PC-3 (cell line): ENCODE measurements around the gene LTA4H. TPM values are rescaled to one million over a fixed set of nuclear protein-coding genes. Genes with fewer than 3 reads are reported as not detected.

Source experiments
- ATAC-seq: fragments of 200-7000 bp; cut with Tn5 transposase; 2 replicates; pipeline ENCODE4 v1.9.1; 2020; ENCODE audit warnings: mild to moderate bottlenecking, moderate library complexity
- Bru-seq: library from RNA; stranded (reverse); fragments of 400-500 nt; gene quantifications from one replicate; lab custom pipeline; 2021; lab: Mats Ljungman, UMichigan
- BruChase-seq, 2 experiments: library from RNA; stranded (reverse); fragments of 400-500 nt; gene quantifications; one replicate each; lab custom pipeline; 2021; lab: Mats Ljungman, UMichigan
- BruUV-seq: library from RNA; stranded (reverse); fragments of 400-500 nt; replicated peaks from 2 replicates; lab custom pipeline; 2021; lab: Mats Ljungman, UMichigan
- CTCF ChIA-PET: fragments of 300-600 bp; sonication (Branson Sonifier 250); formaldehyde crosslinking; loops from one replicate; lab custom pipeline; 2022; ENCODE audit warnings: antibody characterized with exemption; lab: Charles Lee
- POLR2A ChIA-PET: fragments of 300-600 bp; sonication (Branson Sonifier 250); formaldehyde crosslinking; loops from one replicate; lab custom pipeline; 2022; ENCODE audit warnings: antibody characterized with exemption; ENCODE audit not compliant: unreplicated experiment; lab: Charles Lee
- DNase-seq: peaks from one replicate; pipeline ENCODE4 v3.0.0-alpha.2; 2015
- H2AFZ ChIP-seq: fragments of 300-600 bp; sonication (generic); 2 replicates; pipeline ENCODE4 v1.6.0; 2016; ENCODE audit warnings: antibody characterized with exemption, low read length
- H3F3A ChIP-seq: fragments of 300-600 bp; sonication (generic); one replicate; pipeline ENCODE4 v1.6.0; 2017; ENCODE audit warnings: antibody characterized with exemption, low read length, control low read depth, mild to moderate bottlenecking; ENCODE audit not compliant: unreplicated experiment
- H3K27ac ChIP-seq: fragments of 300-600 bp; sonication (generic); 2 replicates; pipeline ENCODE4 v1.5.1; 2016; ENCODE audit warnings: mild to moderate bottlenecking, low read length
- H3K27me3 ChIP-seq: fragments of 300-600 bp; sonication (generic); 2 replicates; pipeline ENCODE4 v1.6.1; 2016; ENCODE audit warnings: low read length, mixed read lengths
- H3K36me3 ChIP-seq: fragments of 300-600 bp; sonication (generic); 2 replicates; pipeline ENCODE4 v1.6.1; 2016; ENCODE audit warnings: low read depth, mixed run types, low read length, mixed read lengths
- H3K4me1 ChIP-seq: fragments of 300-600 bp; sonication (generic); 2 replicates; pipeline ENCODE4 v1.5.1; 2016; ENCODE audit warnings: low read length; ENCODE audit not compliant: insufficient read depth
- H3K4me2 ChIP-seq: fragments of 300-600 bp; sonication (generic); 2 replicates; pipeline ENCODE4 v1.6.0; 2016; ENCODE audit warnings: low read length
- H3K4me3 ChIP-seq: fragments of 300-600 bp; sonication (generic); 2 replicates; pipeline ENCODE4 v1.5.1; 2016; ENCODE audit warnings: mild to moderate bottlenecking, low read length, mixed read lengths
- H3K79me2 ChIP-seq: fragments of 300-600 bp; sonication (generic); 2 replicates; pipeline ENCODE4 v1.6.1; 2017; ENCODE audit warnings: low read length, mixed read lengths
- H3K9ac ChIP-seq: fragments of 300-600 bp; sonication (generic); 2 replicates; pipeline ENCODE4 v1.6.0; 2016; ENCODE audit warnings: mild to moderate bottlenecking, low read length
- H3K9me2 ChIP-seq: fragments of 300-600 bp; sonication (generic); replicated peaks from 2 replicates; pipeline ENCODE4 v1.6.1; 2016; ENCODE audit warnings: mixed run types, low read length, mixed read lengths
- H3K9me3 ChIP-seq: fragments of 300-600 bp; sonication (generic); 2 replicates; pipeline ENCODE4 v1.6.1; 2016; ENCODE audit warnings: low read length, mixed read lengths
- H4K20me1 ChIP-seq: fragments of 300-600 bp; sonication (generic); 2 replicates; pipeline ENCODE4 v1.6.1; 2016; ENCODE audit warnings: low read length, mixed read lengths
- EZH2 ChIP-seq: fragments of 300-600 bp; sonication (generic); IDR thresholded peaks from one replicate; pipeline ENCODE4 v1.6.1; 2017; ENCODE audit warnings: antibody characterized with exemption, mild to moderate bottlenecking, low read length; ENCODE audit not compliant: unreplicated experiment
- EZH2phosphoT487 ChIP-seq: fragments of 300-600 bp; sonication (generic); IDR thresholded peaks from 2 replicates; pipeline ENCODE4 v1.6.1; 2018; ENCODE audit warnings: mild to moderate bottlenecking, antibody characterized with exemption, low read length, borderline replicate concordance
- intact Hi-C: fragments of 100-400 bp; cut with micrococcal nuclease; formaldehyde crosslinking; loops from 2 replicates; pipeline ENCODE4 v1.9.0; 2023
- long read RNA-seq: library from polyadenylated mRNA; unstranded; transcript quantifications from one replicate; pipeline ENCODE4 v2.0.0, GENCODE V29; 2021; ENCODE audit not compliant: unreplicated experiment
- total RNA-seq: library from RNA; depleted of rRNA; stranded (reverse); fragments of >200 nt; gene quantifications from 2 replicates; pipeline ENCODE4 v1.2.3, GENCODE V29; 2014; rRNA removed
- TF ChIP-seq, protein P1 (sequence below): fragments of 300-600 bp; sonication (generic); conservative IDR thresholded peaks from 2 replicates; pipeline ENCODE4 v1.5.1; 2017; ENCODE audit warnings: antibody characterized with exemption, low read depth, mild to moderate bottlenecking, low read length

Gene LTA4H
- total RNA-seq (53.5 and 58.4 TPM in 2 replicates), Bru-seq, nascent RNA (percentile 64 among the genes with signal in this experiment), BruChase-seq, experiment 1, labeled RNA remaining after a 6-hour chase (percentile 74 among the genes with signal in this experiment), BruChase-seq, experiment 2, labeled RNA remaining after a 2-hour chase (percentile 72 among the genes with signal in this experiment)
- long read RNA-seq, transcript LTA4H-201 (19 exons, 2,139 nt), result major isoform, 123 of 175 reads
- long read RNA-seq, partial matches to known transcripts, result 14 of 175 reads
- long read RNA-seq, other reads (novel, unspliced or antisense), result 38 of 175 reads

DNA sequence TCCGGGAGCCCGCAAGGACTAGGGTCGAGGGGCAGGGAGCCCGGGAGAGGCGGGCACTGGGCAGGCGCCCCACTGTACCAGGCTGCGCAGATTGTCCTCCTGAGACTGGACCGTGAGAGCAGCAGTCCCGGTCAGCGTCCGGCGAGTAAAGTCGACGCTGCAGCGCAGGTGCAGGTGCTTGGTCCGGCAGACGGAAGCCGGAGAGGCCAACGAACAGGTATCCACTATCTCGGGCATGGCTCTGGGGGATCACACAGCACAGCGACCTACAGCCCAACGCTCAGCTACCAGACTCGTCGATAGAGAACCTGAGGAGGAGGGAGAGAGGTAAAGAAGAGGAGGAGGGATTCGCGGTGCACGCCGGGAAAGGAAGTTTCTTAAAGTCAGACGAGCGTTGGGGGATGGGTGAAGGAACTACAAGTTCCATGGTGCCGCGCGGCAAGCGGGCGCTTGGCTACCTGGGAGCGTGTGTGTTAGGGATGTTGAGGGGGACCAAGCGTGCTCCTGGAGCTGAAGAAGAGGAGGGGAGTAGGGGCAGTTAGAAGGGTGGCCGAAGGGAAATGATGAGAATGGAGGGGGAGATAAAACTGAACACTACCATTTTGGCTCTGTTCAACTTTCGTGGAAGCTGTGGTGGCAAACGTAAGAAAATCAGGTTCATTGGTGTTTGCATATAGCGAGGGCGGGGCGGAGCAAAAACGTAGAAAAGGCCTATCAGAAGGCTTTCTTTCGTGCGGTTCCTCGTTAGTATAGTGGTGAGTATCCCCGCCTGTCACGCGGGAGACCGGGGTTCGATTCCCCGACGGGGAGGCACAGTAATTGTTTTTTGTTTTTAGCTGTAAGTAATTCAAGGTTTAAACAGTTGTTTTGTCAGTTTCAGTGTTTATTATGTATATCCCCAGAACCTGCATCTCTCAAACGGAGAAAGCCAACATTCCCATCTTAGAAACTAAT lies at the start of gene LTA4H:
TSS of gene LTA4H (minus strand) at position 305 of the 954 bp plus-strand sequence. CDS start at position 237, 68 bp downstream.
- H4K20me1 ChIP-seq, result no peaks in the 10 kb centered on the region
- H3K27me3 ChIP-seq, result no peaks in the 10 kb centered on the region
- H3K27ac ChIP-seq, result 0 out of 2 replicates have a peak within 1 kb of the TSS, but pooled peaks have one; percentile 15
- ChIA-PET POLR2A (interaction anchor here (0.5 kb wide), 1 partner anchor 160 kb away, joined by 4 read pairs; no protein-coding TSS in a partner anchor), CTCF (interaction anchor here (0.6 kb wide), 1 partner anchor 21 kb away, joined by 6 read pairs; no protein-coding TSS in a partner anchor)
- peak within 1 kb of the TSS; percentile 85 for H3K4me2 ChIP-seq
- TF ChIP-seq EZH2 (no peak), EZH2phosphoT487 (no peak)
- TF ChIP-seq, protein P1, sequence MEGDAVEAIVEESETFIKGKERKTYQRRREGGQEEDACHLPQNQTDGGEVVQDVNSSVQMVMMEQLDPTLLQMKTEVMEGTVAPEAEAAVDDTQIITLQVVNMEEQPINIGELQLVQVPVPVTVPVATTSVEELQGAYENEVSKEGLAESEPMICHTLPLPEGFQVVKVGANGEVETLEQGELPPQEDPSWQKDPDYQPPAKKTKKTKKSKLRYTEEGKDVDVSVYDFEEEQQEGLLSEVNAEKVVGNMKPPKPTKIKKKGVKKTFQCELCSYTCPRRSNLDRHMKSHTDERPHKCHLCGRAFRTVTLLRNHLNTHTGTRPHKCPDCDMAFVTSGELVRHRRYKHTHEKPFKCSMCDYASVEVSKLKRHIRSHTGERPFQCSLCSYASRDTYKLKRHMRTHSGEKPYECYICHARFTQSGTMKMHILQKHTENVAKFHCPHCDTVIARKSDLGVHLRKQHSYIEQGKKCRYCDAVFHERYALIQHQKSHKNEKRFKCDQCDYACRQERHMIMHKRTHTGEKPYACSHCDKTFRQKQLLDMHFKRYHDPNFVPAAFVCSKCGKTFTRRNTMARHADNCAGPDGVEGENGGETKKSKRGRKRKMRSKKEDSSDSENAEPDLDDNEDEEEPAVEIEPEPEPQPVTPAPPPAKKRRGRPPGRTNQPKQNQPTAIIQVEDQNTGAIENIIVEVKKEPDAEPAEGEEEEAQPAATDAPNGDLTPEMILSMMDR, result no peak
- no peaks in the 10 kb centered on the region for H3K36me3 ChIP-seq
- BruUV-seq, result no TSS peak
- ATAC-seq (peak; percentile 89), DNase-seq (peak; percentile 99)
- intact Hi-C loops, result loop anchor here (1.0 kb wide), 1 partner anchor 12 kb away; no protein-coding TSS in a partner anchor
- no peaks in the 10 kb centered on the region for H3F3A ChIP-seq
- H3K9me3 ChIP-seq, result no peaks in the 10 kb centered on the region
- peak within 1 kb of the TSS; percentile 65 for H3K9ac ChIP-seq
- H2AFZ ChIP-seq, result peak within 1 kb of the TSS; percentile 89
- H3K4me1 ChIP-seq, result peaks cover 27% of the 10 kb centered on the region
- no peaks in the 10 kb centered on the region for H3K9me2 ChIP-seq
- peaks cover 39% of the 10 kb centered on the region for H3K79me2 ChIP-seq
- peak within 1 kb of the TSS; percentile 91 for H3K4me3 ChIP-seq

DNA sequence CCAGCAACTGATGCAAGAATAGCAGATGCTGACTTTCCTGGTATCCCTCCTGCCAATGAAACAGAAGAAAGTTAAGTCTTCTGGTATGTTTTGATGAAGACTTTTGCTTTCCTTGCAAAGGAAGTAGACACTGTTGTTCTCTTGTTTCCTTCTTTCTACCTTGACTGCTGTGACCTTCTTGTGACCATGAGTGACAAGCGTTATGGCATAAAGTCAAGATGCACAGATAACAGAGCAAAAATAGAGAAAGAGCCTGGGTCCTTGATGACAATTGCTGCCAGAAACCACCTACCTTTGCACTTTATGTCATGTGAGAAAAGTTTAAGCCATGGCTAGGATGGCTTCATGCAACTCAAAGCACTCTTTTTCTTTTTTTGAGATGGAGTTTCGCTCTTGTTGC lies 49.2 kb upstream of the LTA4H start:
- Histone ChIP-seq H3K4me1 (peaks cover 11% of the 10 kb centered on the region), H2AFZ (no peak overlapping the region), H4K20me1 (no peaks in the 10 kb centered on the region), H3K9me2 (no peaks in the 10 kb centered on the region), H3K27ac (no peak overlapping the region), H3K4me3 (no peak overlapping the region), H3K9ac (no peak overlapping the region), H3K27me3 (no peaks in the 10 kb centered on the region), H3K4me2 (no peak overlapping the region), H3K36me3 (no peaks in the 10 kb centered on the region), H3F3A (no peaks in the 10 kb centered on the region), H3K79me2 (no peaks in the 10 kb centered on the region), H3K9me3 (no peaks in the 10 kb centered on the region)
- CTCF ChIA-PET, result no interaction called here
- ATAC-seq (no peak), DNase-seq (no peak)
- no TSS peak for BruUV-seq
- intact Hi-C loops, result no loop called here
- TF ChIP-seq EZH2phosphoT487 (no peak), EZH2 (no peak)
- TF ChIP-seq, protein P1, result no peak
- POLR2A ChIA-PET, result no interaction called here
